ENCODE data around the gene CEP112. TPM values are rescaled to one million over a fixed set of nuclear protein-coding genes. Genes with fewer than 3 reads are reported as not detected.

CEP112 gene
- total and polyA plus RNA-seq, 2 of the 13 experiments (the other 11 are each of a cell fraction or from before 2014, with no cell fraction given) = 1.2 to 3.4 TPM

DNA sequence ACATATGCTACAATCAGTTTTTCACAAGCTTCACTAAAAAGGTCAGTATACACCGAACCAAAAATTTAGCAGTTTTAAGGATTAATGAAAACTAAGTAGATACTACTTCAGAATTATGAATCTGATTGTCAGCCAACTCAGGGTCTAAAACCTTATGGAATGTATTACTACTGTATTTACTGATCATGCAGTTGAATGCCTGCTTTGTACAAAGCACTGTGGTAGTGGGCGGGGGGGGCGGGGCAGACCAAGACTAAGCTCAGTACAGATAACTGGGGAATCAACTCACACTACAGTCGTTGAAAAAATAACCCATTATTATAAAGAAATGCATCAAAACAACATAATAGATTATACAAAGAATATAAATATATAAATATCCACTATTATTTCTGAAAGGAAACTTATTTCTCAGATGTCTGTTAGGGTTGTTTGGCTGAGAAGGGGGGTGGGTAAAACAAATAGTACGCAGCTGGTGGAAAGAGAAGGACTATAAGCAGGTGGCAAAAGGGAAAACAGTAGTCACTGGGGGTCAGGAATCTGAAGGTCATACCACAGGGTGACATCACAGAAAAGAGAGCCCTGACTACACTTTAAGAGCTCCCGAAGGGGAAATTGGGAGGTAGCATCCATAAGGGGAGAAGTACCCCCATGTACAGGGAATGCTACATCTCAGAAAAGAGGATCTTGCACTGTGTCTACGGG is 521.1 kb downstream of the CEP112 start (continued):
- TF ChIP-seq, protein P1, sequence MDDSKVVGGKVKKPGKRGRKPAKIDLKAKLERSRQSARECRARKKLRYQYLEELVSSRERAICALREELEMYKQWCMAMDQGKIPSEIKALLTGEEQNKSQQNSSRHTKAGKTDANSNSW (CRISPR knock-in tag; IDR thresholded peaks at IDR 0.05; ENCODE audit: borderline replicate concordance) = no peak
- TF ChIP-seq AGO1 (IDR thresholded peaks at IDR 0.05; ENCODE audit: low read depth, low read length, poor library complexity, severe bottlenecking) (no peak), ARNTL (CRISPR knock-in tag; IDR thresholded peaks at IDR 0.05) (no peak), EP300 (IDR thresholded peaks at IDR 0.05; ENCODE audit: low read depth in 2 of 2, low read length in 2 of 2) (peak in 1 of 2 experiments; percentile 57; a peak in 2 of 4 replicates), EP300 (CRISPR knock-in tag; IDR thresholded peaks at IDR 0.05; ENCODE audit: borderline replicate concordance) (no peak), ZMYM4 (CRISPR knock-in tag; IDR thresholded peaks at IDR 0.05) (no peak), NCOA1 (CRISPR knock-in tag; IDR thresholded peaks at IDR 0.05) (no peak), SMAD9 (CRISPR knock-in tag; IDR thresholded peaks at IDR 0.05) (no peak), ZNF101 (CRISPR knock-in tag; IDR thresholded peaks at IDR 0.05; ENCODE audit: borderline replicate concordance, low read depth) (no peak), FOSL2 (CRISPR knock-in tag; IDR thresholded peaks at IDR 0.05) (peak; percentile 60; the same call in 1 of the 2 replicates), HNRNPUL1 (IDR thresholded peaks at IDR 0.05; ENCODE audit: low read depth, low read length) (no peak), BCL6 (CRISPR knock-in tag; IDR thresholded peaks at IDR 0.05) (no peak), ZNF260 (CRISPR knock-in tag; IDR thresholded peaks at IDR 0.05; ENCODE audit: borderline replicate concordance, low read depth) (no peak), ELF1 (CRISPR knock-in tag; IDR thresholded peaks at IDR 0.05) (no peak), ZNF451 (CRISPR knock-in tag; IDR thresholded peaks at IDR 0.05) (no peak), MIER2 (CRISPR knock-in tag; IDR thresholded peaks at IDR 0.05) (no peak), RARA (CRISPR knock-in tag; IDR thresholded peaks at IDR 0.05) (peak; percentile 45; the same call in 1 of the 2 replicates), HDAC2 (CRISPR knock-in tag; IDR thresholded peaks at IDR 0.05) (0 out of 2 replicates have a peak, but pooled peaks have one; percentile 31), ZFP90 (CRISPR knock-in tag; IDR thresholded peaks at IDR 0.05; ENCODE audit: borderline replicate concordance) (no peak)
- TF ChIP-seq, protein P2, sequence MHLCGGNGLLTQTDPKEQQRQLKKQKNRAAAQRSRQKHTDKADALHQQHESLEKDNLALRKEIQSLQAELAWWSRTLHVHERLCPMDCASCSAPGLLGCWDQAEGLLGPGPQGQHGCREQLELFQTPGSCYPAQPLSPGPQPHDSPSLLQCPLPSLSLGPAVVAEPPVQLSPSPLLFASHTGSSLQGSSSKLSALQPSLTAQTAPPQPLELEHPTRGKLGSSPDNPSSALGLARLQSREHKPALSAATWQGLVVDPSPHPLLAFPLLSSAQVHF (CRISPR knock-in tag; IDR thresholded peaks at IDR 0.05) = no peak
- TF ChIP-seq, protein P3, sequence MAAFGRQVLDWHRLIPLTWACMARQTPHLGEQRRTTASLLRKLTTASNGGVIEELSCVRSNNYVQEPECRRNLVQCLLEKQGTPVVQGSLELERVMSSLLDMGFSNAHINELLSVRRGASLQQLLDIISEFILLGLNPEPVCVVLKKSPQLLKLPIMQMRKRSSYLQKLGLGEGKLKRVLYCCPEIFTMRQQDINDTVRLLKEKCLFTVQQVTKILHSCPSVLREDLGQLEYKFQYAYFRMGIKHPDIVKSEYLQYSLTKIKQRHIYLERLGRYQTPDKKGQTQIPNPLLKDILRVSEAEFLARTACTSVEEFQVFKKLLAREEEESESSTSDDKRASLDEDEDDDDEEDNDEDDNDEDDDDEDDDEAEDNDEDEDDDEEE (CRISPR knock-in tag; IDR thresholded peaks at IDR 0.05) = no peak
- TF ChIP-seq, protein P4, sequence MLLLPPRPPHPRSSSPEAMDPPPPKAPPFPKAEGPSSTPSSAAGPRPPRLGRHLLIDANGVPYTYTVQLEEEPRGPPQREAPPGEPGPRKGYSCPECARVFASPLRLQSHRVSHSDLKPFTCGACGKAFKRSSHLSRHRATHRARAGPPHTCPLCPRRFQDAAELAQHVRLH (CRISPR knock-in tag; IDR thresholded peaks at IDR 0.05; ENCODE audit: borderline replicate concordance, low read depth) = peak; percentile 40; the same call in 1 of the 2 replicates
- TF ChIP-seq, protein P5, sequence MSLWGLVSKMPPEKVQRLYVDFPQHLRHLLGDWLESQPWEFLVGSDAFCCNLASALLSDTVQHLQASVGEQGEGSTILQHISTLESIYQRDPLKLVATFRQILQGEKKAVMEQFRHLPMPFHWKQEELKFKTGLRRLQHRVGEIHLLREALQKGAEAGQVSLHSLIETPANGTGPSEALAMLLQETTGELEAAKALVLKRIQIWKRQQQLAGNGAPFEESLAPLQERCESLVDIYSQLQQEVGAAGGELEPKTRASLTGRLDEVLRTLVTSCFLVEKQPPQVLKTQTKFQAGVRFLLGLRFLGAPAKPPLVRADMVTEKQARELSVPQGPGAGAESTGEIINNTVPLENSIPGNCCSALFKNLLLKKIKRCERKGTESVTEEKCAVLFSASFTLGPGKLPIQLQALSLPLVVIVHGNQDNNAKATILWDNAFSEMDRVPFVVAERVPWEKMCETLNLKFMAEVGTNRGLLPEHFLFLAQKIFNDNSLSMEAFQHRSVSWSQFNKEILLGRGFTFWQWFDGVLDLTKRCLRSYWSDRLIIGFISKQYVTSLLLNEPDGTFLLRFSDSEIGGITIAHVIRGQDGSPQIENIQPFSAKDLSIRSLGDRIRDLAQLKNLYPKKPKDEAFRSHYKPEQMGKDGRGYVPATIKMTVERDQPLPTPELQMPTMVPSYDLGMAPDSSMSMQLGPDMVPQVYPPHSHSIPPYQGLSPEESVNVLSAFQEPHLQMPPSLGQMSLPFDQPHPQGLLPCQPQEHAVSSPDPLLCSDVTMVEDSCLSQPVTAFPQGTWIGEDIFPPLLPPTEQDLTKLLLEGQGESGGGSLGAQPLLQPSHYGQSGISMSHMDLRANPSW (CRISPR knock-in tag; IDR thresholded peaks at IDR 0.05; ENCODE audit: borderline replicate concordance) = no peak
- TF ChIP-seq, protein P6, sequence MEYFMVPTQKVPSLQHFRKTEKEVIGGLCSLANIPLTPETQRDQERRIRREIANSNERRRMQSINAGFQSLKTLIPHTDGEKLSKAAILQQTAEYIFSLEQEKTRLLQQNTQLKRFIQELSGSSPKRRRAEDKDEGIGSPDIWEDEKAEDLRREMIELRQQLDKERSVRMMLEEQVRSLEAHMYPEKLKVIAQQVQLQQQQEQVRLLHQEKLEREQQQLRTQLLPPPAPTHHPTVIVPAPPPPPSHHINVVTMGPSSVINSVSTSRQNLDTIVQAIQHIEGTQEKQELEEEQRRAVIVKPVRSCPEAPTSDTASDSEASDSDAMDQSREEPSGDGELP (IDR thresholded peaks at IDR 0.05; ENCODE audit: borderline replicate concordance, low read depth) = peak; percentile 81

Measured in HepG2 (cell line).